ENCODE results near the gene FAM114A1.
A peak's percentile ranks its signal among the peaks of the same experiment; 100 is the strongest.

FAM114A1 gene

DNA sequence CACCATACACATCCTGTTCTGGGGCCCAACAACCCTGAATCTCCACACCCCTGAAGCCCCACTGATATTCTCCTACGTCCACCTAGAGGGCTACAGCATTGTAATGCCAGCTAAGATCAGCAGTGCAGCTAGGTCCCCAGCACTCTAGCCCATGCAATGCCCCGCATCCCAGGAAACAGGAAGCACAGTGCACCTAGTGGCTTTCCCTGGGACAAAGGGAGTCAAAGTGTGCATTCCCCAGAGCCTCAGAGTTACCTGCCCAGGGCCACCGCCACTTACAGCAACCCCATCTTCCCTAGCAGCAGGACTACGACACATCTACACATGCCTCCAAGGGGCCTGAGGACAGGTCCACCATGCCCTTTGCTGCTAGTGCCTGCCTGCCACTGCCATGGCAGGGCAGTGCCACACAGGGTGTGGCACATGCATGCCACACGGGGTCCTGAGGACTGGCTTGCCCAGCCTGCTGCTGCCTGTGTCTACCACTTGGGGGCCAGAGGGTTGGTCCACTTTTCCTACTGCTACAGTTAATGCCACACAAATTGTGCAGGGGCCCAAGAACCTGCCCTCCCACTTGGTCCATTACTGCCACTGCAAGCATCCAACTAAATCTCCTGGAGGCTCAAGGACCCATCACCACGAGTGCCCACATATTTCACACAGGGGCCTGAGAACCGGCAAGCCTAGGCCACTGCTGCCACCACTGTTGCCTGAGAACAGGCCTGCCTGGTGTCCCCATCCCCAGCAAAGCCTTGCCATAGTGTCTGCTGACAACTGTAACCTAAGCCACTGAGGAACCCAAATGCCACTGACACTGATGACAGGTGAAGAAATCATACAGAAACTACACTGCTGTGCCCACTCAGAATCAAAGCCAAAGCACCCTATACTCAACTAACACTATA lies 34.7 kb upstream of the FAM114A1 start:
- Histone ChIP-seq H3K36me3 (ENCODE audit: insufficient read depth, low read length) (no peaks in the 10 kb centered on the region), H3K4me3 (ENCODE audit: low read depth, low read length) (no peak overlapping the region), H3K79me2 (ENCODE audit: control insufficient read depth, insufficient read depth, low read length, unreplicated experiment) (no peaks in the 10 kb centered on the region), H3K27me3 (ENCODE audit: insufficient read depth, low read length) (no peaks in the 10 kb centered on the region), H3K27ac (ENCODE audit: low read depth, low read length) (no peak overlapping the region), H2AFZ (ENCODE audit: low read length, unreplicated experiment) (no peak overlapping the region), H3K4me1 (ENCODE audit: control insufficient read depth, insufficient read depth, low read length, unreplicated experiment) (peaks cover 6% of the 10 kb centered on the region)

DNA sequence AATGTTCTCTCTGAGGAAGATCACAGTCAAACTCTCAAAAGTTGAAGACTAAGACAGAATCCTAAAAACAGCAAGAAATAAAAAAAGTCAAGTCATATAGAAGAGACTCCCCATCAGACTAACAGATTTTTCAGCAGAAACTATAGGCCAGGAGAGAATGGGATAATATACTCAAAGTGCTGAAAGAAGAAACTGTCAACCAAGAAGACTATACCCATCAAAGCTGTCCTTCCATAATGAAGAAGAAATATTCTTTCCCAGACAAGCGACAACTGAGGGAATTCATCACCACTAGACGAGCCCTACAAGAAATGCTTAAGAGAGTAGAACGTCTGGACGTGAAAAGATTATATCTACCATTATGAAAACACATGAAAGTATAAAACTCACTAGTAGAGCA lies 33.0 kb upstream of the FAM114A1 start:
- H2AFZ ChIP-seq (ENCODE audit: low read length, unreplicated experiment) = no peak overlapping the region
- no peaks in the 10 kb centered on the region for H3K36me3 ChIP-seq (ENCODE audit: insufficient read depth, low read length)
- no peak overlapping the region for H3K4me3 ChIP-seq (ENCODE audit: low read depth, low read length)
- H3K4me1 ChIP-seq (ENCODE audit: control insufficient read depth, insufficient read depth, low read length, unreplicated experiment) = peaks cover 12% of the 10 kb centered on the region
- no peak overlapping the region for H3K27ac ChIP-seq (ENCODE audit: low read depth, low read length)
- H3K79me2 ChIP-seq (ENCODE audit: control insufficient read depth, insufficient read depth, low read length, unreplicated experiment) = no peaks in the 10 kb centered on the region
- H3K27me3 ChIP-seq (ENCODE audit: insufficient read depth, low read length) = no peaks in the 10 kb centered on the region

DNA sequence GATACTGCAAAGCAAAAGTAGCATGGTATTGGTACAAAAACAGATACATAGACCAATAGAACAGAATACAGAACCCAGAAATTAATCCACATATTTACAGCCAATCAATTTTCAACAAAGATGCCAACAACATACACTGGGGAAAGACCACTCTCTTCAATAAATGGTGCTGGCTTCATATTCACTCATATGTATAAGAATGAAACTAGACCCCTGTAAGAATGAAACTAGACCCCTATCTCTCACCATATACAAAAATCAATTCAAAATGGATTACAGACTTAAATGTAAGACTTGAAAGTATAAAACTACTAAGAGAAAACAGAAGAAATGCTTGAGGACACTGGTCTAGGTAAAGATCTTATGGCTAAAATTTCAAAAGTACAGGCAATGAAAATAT lies 30.3 kb upstream of the FAM114A1 start:
- Histone ChIP-seq H3K4me1 (ENCODE audit: control insufficient read depth, insufficient read depth, low read length, unreplicated experiment) (peaks cover 12% of the 10 kb centered on the region), H3K36me3 (ENCODE audit: insufficient read depth, low read length) (no peaks in the 10 kb centered on the region), H3K79me2 (ENCODE audit: control insufficient read depth, insufficient read depth, low read length, unreplicated experiment) (no peaks in the 10 kb centered on the region), H3K27ac (ENCODE audit: low read depth, low read length) (no peak overlapping the region), H2AFZ (ENCODE audit: low read length, unreplicated experiment) (no peak overlapping the region), H3K4me3 (ENCODE audit: low read depth, low read length) (no peak overlapping the region), H3K27me3 (ENCODE audit: insufficient read depth, low read length) (no peaks in the 10 kb centered on the region)

DNA sequence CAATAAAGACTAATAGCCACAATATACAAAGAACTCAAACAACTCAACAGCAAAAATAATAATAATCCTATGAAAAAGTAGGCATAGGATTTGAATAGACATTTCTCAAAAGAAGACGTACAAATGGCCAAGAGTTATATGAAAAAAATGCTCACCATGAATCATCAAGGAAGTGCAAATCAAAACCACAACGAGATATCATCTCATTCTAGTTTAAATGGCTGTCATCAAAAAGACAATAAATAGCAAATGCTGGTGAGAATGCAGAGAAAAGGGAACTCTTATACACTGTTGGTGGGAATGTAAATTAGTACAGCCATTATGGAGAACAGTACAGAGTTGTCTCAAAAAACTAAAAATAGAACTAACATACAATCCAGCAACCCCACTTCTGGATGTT lies 29.8 kb upstream of the FAM114A1 start:
- Histone ChIP-seq H3K4me1 (ENCODE audit: control insufficient read depth, insufficient read depth, low read length, unreplicated experiment) (peaks cover 12% of the 10 kb centered on the region), H3K4me3 (ENCODE audit: low read depth, low read length) (no peak overlapping the region), H2AFZ (ENCODE audit: low read length, unreplicated experiment) (no peak overlapping the region), H3K27ac (ENCODE audit: low read depth, low read length) (no peak overlapping the region), H3K79me2 (ENCODE audit: control insufficient read depth, insufficient read depth, low read length, unreplicated experiment) (no peaks in the 10 kb centered on the region), H3K27me3 (ENCODE audit: insufficient read depth, low read length) (no peaks in the 10 kb centered on the region), H3K36me3 (ENCODE audit: insufficient read depth, low read length) (no peaks in the 10 kb centered on the region)

DNA sequence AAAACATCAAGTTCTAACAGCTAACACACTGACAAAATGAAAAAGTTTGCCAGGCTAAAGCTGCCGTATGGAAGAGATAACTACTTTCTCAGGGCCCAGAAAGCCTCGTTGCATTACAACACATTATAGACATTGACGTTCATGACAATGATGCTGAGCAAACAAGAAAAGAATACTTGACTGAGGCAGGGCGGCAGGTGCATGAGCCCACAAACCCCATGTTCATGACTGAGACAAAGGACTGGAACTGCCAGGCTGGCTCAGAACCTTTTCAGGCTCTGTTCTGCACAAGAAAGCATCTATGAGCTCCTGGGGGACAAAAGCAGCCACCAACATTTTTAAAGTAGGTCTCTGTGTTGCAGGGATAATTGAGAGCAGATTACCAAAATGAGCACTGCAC lies 24.6 kb upstream of the FAM114A1 start:
- Histone ChIP-seq H3K36me3 (ENCODE audit: insufficient read depth, low read length) (no peaks in the 10 kb centered on the region), H3K27ac (ENCODE audit: low read depth, low read length) (no peak overlapping the region), H3K4me1 (ENCODE audit: control insufficient read depth, insufficient read depth, low read length, unreplicated experiment) (peaks cover 5% of the 10 kb centered on the region), H2AFZ (ENCODE audit: low read length, unreplicated experiment) (no peak overlapping the region), H3K4me3 (ENCODE audit: low read depth, low read length) (no peak overlapping the region), H3K27me3 (ENCODE audit: insufficient read depth, low read length) (no peaks in the 10 kb centered on the region), H3K79me2 (ENCODE audit: control insufficient read depth, insufficient read depth, low read length, unreplicated experiment) (no peaks in the 10 kb centered on the region)

DNA sequence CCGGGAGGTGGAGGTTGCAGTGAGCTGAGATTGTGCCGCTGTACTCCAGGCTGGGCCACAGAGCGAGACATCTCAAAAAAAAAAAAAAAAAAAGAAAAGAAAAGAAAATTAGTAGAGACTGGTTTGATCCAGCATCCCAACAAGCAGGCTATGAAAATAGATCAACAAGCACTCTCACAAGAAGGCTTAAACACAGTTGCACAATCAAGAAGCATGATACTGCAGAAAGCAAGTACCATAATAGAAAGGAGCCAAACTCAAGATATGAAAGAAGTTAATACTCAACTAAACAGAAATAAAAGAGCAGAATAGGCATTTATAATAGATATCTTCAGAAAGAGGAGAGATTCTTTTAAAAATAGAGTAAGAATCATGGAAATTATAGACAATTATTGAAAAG lies 21.6 kb upstream of the FAM114A1 start:
- Histone ChIP-seq H3K36me3 (ENCODE audit: insufficient read depth, low read length) (no peaks in the 10 kb centered on the region), H3K4me3 (ENCODE audit: low read depth, low read length) (no peak overlapping the region), H2AFZ (ENCODE audit: low read length, unreplicated experiment) (no peak overlapping the region), H3K27me3 (ENCODE audit: insufficient read depth, low read length) (no peaks in the 10 kb centered on the region), H3K4me1 (ENCODE audit: control insufficient read depth, insufficient read depth, low read length, unreplicated experiment) (no peaks in the 10 kb centered on the region), H3K27ac (ENCODE audit: low read depth, low read length) (no peak overlapping the region), H3K79me2 (ENCODE audit: control insufficient read depth, insufficient read depth, low read length, unreplicated experiment) (no peaks in the 10 kb centered on the region)

DNA sequence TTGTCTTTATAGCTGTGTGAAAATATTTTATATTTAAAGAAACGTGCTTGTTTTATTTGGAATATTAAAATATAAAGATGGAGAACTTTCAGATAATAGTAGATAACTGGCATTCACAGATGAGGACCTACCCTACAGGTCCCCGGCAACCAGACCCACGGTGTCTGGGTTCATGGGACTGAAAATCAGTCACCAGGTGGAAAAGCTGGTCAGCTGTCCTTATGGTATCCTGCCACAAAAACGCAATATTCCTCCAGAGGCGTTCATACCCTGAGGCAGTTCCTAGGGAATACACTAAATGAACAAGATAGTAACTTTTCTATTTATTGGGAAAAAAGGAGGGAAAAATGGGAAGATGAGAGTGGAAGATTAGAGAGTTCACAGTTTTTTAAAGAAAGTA lies 12.1 kb upstream of the FAM114A1 start:
- H3K27me3 ChIP-seq (ENCODE audit: insufficient read depth, low read length) = no peaks in the 10 kb centered on the region
- peak overlapping the region; percentile 76 for H3K4me3 ChIP-seq (ENCODE audit: low read depth, low read length)
- peaks cover 20% of the 10 kb centered on the region for H3K4me1 ChIP-seq (ENCODE audit: control insufficient read depth, insufficient read depth, low read length, unreplicated experiment)
- no peaks in the 10 kb centered on the region for H3K79me2 ChIP-seq (ENCODE audit: control insufficient read depth, insufficient read depth, low read length, unreplicated experiment)
- no peaks in the 10 kb centered on the region for H3K36me3 ChIP-seq (ENCODE audit: insufficient read depth, low read length)
- no peak overlapping the region for H2AFZ ChIP-seq (ENCODE audit: low read length, unreplicated experiment)
- no peak overlapping the region for H3K27ac ChIP-seq (ENCODE audit: low read depth, low read length)

DNA sequence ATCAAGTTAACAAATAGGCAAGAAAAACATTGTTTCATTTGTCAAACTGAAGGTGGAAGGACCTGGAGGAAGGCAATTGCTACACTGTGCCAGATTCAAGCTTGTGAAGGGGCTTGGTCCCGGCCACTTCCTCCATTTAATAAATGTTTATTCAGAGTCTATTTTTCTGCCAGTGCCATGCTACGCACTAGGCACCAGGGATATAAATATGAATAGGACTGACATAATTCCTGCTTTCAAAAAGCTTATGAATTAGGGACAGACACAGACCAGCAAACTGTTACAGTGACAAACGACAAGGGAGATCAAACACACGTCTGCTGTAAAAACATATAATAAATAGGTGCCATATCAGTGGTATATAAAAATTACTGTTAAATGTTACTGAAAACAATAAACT lies 11.6 kb upstream of the FAM114A1 start:
- Histone ChIP-seq H3K36me3 (ENCODE audit: insufficient read depth, low read length) (no peaks in the 10 kb centered on the region), H3K4me3 (ENCODE audit: low read depth, low read length) (peak overlapping the region; percentile 76), H3K27ac (ENCODE audit: low read depth, low read length) (0 out of 2 replicates have a peak overlapping the region, but pooled peaks have one; percentile 83), H3K27me3 (ENCODE audit: insufficient read depth, low read length) (no peaks in the 10 kb centered on the region), H2AFZ (ENCODE audit: low read length, unreplicated experiment) (peak overlapping the region; percentile 87), H3K79me2 (ENCODE audit: control insufficient read depth, insufficient read depth, low read length, unreplicated experiment) (no peaks in the 10 kb centered on the region), H3K4me1 (ENCODE audit: control insufficient read depth, insufficient read depth, low read length, unreplicated experiment) (peaks cover 20% of the 10 kb centered on the region)

DNA sequence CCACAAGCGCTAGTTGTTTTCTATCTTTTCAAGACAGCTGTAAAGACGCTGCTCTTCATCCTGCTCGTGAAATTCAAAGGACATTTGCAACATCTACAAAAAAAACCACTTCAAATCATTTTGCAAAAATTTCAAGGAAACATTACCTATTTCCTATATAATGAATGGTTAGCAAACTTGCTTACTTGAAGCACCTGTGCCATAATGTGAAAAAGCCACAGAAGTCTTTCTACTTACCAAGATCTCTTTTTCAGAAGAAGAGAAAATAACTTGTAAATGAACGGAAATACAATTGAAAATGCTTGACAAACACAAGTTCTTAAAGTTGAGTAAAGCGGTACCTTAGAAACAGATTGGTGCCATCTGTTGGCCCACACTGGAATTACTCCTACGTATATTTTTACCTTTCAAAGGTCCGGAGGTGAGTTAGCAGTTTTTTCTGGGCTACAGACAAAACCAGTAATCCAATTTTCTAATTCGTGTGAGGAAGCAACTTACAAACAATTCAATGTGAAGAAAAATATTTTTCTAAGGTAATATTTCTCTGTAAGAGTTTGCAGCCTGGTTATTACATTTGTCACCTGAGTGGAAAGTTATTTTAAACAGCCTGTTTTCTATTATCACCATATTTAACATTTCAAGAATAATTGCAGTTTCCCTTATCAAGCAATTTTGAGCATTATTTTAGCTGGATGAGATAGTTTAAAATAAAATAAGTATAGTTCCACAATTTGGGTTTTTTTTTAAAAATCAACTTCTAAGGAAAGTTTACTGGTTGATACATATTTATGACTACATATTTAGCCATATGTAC lies 10.9 kb upstream of the FAM114A1 start, which contains the start of gene TLR6:
Gene TLR6 (minus strand): TSS at position 294 of the 814 bp plus-strand sequence. CDS start 27,344 bp downstream, outside the sequence.
- Histone ChIP-seq H3K4me3 (ENCODE audit: low read depth, low read length) (peak within 1 kb of the TSS; percentile 76), H3K36me3 (ENCODE audit: insufficient read depth, low read length) (no peaks in the 10 kb centered on the region), H3K27ac (ENCODE audit: low read depth, low read length) (peak within 1 kb of the TSS; percentile 83), H3K27me3 (ENCODE audit: insufficient read depth, low read length) (no peaks in the 10 kb centered on the region), H3K4me1 (ENCODE audit: control insufficient read depth, insufficient read depth, low read length, unreplicated experiment) (peaks cover 20% of the 10 kb centered on the region), H3K79me2 (ENCODE audit: control insufficient read depth, insufficient read depth, low read length, unreplicated experiment) (no peaks in the 10 kb centered on the region), H2AFZ (ENCODE audit: low read length, unreplicated experiment) (peak within 1 kb of the TSS; percentile 87)

DNA sequence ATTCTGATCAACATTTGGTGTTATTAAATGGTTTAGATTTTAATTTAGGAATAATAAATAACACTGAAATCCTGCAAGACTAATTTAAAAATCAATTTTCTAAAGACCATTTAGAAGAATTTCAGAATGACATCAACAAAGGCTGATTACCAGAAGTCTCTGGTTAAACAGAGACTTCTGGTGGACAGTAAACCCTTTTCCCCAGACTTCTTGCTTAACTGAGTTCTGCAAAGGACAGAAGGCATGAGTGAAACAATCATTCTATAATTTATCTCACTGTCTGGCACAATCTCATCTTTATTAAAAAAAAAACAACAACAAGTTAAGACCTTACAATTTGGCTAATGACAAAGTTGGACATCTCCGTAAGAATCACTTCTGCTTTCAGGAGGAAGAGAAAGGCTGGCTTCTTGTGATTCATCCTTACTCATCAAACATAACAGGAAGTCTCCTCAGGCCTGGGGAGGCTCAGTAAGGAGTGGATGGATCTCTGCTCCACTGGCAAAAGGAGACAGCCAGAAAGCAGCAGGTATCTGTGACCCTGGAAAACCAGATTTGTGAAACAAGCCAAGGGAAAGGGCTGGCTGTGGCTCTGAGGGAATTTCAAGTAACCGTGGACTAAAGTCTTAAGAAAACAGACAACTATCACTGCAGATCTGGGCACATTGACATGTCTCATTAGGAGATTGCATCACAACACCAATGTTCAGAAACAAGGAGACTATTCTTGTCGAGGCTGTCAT lies 10.1 kb upstream of the FAM114A1 start:
- Histone ChIP-seq H3K27ac (ENCODE audit: low read depth, low read length) (peak overlapping the region; percentile 83), H3K4me3 (ENCODE audit: low read depth, low read length) (peak overlapping the region; percentile 76)

More for the DNA sequence above, 10.1 kb upstream of the FAM114A1 start:
- no peaks in the 10 kb centered on the region for H3K79me2 ChIP-seq (ENCODE audit: control insufficient read depth, insufficient read depth, low read length, unreplicated experiment)
- peak overlapping the region; percentile 87 for H2AFZ ChIP-seq (ENCODE audit: low read length, unreplicated experiment)
- H3K36me3 ChIP-seq (ENCODE audit: insufficient read depth, low read length) = no peaks in the 10 kb centered on the region
- H3K4me1 ChIP-seq (ENCODE audit: control insufficient read depth, insufficient read depth, low read length, unreplicated experiment) = peaks cover 20% of the 10 kb centered on the region
- H3K27me3 ChIP-seq (ENCODE audit: insufficient read depth, low read length) = no peaks in the 10 kb centered on the region
